ENCODE measurements around the gene SERPINB1.

Gene SERPINB1

DNA sequence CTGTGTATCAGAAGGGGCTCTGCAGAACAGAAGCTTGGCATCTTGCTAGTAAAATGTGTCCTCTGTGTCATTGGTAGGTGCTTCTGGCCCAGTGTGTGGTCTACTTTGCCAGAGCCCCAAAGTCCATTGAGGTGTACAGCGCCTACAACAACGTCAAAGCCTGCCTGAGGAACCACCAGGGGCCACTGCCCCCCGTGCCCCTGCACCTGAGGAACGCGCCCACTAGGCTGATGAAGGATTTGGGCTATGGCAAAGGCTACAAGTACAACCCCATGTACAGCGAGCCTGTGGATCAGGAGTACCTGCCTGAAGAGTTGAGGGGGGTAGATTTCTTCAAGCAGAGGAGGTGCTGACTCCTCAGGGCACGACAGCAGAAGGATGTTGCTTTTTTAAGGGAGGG is 56.7 kb downstream of the SERPINB1 start:
- DNase-seq: no peak
- Histone ChIP-seq H3K79me2 (ENCODE audit: insufficient read depth, low read length) (peaks cover 69% of the 10 kb centered on the region), H3K27me3 (ENCODE audit: insufficient read depth, low read length, poor library complexity) (no peaks in the 10 kb centered on the region), H4K20me1 (ENCODE audit: insufficient read depth, low read length) (peaks cover 42% of the 10 kb centered on the region; the same call in 1 of the 2 replicates), H2AFZ (ENCODE audit: low read depth, low read length) (no peak overlapping the region), H3K9ac (ENCODE audit: low read depth, low read length) (no peak overlapping the region), H3K36me3 (ENCODE audit: insufficient read depth, low read length) (peaks cover 78% of the 10 kb centered on the region), H3K4me3 (ENCODE audit: low read depth in 1 of 2, low read length in 2 of 2) (no peak overlapping the region), H3K4me2 (ENCODE audit: insufficient read depth, low read length) (no peak overlapping the region), H3K4me1 (ENCODE audit: insufficient read depth, low read length) (no peaks in the 10 kb centered on the region), H3K27ac (ENCODE audit: low read length) (no peak overlapping the region), H3K9me3 (ENCODE audit: insufficient read depth, low read length, severe bottlenecking) (no peaks in the 10 kb centered on the region)
- TF ChIP-seq, protein P1, sequence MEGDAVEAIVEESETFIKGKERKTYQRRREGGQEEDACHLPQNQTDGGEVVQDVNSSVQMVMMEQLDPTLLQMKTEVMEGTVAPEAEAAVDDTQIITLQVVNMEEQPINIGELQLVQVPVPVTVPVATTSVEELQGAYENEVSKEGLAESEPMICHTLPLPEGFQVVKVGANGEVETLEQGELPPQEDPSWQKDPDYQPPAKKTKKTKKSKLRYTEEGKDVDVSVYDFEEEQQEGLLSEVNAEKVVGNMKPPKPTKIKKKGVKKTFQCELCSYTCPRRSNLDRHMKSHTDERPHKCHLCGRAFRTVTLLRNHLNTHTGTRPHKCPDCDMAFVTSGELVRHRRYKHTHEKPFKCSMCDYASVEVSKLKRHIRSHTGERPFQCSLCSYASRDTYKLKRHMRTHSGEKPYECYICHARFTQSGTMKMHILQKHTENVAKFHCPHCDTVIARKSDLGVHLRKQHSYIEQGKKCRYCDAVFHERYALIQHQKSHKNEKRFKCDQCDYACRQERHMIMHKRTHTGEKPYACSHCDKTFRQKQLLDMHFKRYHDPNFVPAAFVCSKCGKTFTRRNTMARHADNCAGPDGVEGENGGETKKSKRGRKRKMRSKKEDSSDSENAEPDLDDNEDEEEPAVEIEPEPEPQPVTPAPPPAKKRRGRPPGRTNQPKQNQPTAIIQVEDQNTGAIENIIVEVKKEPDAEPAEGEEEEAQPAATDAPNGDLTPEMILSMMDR (IDR thresholded peaks at IDR 0.05; ENCODE audit: borderline replicate concordance, extremely low read depth, low read length, poor library complexity, severe bottlenecking): no peak
- TF ChIP-seq EZH2 (IDR thresholded peaks at IDR 0.05; ENCODE audit: borderline replicate concordance, low read depth, low read length, severe bottlenecking): no peak
- ATAC-seq (ENCODE audit: insufficient read depth, low read depth): no peak

DNA sequence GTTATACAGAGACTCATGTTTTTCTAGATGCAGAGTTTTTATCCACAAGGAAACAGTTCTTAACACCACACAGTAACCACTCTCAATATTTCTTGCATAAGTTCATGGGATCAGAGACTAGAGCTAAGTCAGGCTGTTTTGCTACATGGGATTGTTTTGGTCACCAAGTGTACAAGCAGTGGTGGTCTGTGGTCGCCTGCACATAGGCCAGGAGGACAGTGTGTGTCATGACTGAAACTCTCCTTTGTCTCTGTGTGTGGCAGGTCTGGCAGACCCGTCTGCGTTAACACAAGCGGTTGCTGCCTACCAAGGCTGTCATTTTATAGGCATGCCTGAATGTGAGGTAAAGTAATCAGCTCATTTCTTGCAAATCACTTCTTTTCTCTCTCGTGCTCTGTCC is 57.6 kb downstream of the SERPINB1 start:
- Histone ChIP-seq H3K27ac (ENCODE audit: low read length) (no peak overlapping the region), H2AFZ (ENCODE audit: low read depth, low read length) (no peak overlapping the region), H3K79me2 (ENCODE audit: insufficient read depth, low read length) (peaks cover 78% of the 10 kb centered on the region), H3K4me3 (ENCODE audit: low read depth in 1 of 2, low read length in 2 of 2) (no peak overlapping the region), H3K4me2 (ENCODE audit: insufficient read depth, low read length) (no peak overlapping the region), H3K9ac (ENCODE audit: low read depth, low read length) (no peak overlapping the region), H4K20me1 (ENCODE audit: insufficient read depth, low read length) (peaks cover 48% of the 10 kb centered on the region), H3K27me3 (ENCODE audit: insufficient read depth, low read length, poor library complexity) (no peaks in the 10 kb centered on the region), H3K9me3 (ENCODE audit: insufficient read depth, low read length, severe bottlenecking) (no peaks in the 10 kb centered on the region), H3K4me1 (ENCODE audit: insufficient read depth, low read length) (no peaks in the 10 kb centered on the region), H3K36me3 (ENCODE audit: insufficient read depth, low read length) (peaks cover 85% of the 10 kb centered on the region)
- no peak for TF ChIP-seq EZH2 (IDR thresholded peaks at IDR 0.05; ENCODE audit: borderline replicate concordance, low read depth, low read length, severe bottlenecking)
- TF ChIP-seq, protein P1 (IDR thresholded peaks at IDR 0.05; ENCODE audit: borderline replicate concordance, extremely low read depth, low read length, poor library complexity, severe bottlenecking): no peak
- DNase-seq: no peak
- no peak for ATAC-seq (ENCODE audit: insufficient read depth, low read depth)

DNA sequence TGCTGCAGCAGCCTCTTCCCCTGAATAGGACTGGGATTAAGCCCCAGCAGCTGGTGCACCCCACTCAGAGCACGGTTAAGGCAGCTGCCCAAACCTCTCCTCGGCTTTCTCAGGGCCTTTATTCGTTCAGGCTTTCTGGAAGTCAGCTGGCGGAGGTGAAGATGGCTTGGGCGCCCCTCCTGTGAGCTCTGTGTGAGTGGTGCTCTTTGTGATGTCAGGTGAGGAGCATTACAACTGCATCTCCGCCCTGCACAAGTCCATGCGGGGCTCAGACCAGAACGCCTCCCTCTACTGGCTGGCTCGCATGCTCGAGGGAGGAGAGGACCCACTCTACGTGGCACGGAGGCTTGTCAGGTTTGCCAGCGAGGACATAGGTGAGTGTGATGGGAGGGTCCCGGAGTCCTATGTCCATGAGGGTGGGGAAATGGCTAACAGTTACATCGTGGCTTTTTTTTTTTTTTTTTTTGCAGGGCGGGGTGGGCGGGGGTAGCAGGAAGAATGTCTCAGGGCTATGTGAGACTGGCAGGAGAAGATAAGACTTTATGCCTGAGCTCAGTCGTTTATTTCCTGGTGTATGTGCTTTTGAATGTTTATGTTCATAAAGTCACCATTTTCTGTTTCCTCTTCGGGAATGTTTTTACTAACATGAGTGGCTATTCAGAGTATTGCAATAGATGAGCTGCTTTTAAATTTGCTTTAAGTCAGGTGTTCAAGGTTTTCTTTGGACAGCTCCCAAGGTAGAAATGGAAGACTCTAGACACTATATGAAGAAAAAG is 58.3 kb downstream of the SERPINB1 start:
- H3K27ac ChIP-seq (ENCODE audit: low read length): no peak overlapping the region
- H3K27me3 ChIP-seq (ENCODE audit: insufficient read depth, low read length, poor library complexity): no peaks in the 10 kb centered on the region
- no peak overlapping the region for H3K4me2 ChIP-seq (ENCODE audit: insufficient read depth, low read length)
- ATAC-seq (ENCODE audit: insufficient read depth, low read depth): no peak
- H3K79me2 ChIP-seq (ENCODE audit: insufficient read depth, low read length): peaks cover 85% of the 10 kb centered on the region
- H3K4me3 ChIP-seq (ENCODE audit: low read depth in 1 of 2, low read length in 2 of 2): no peak overlapping the region
- no peak for TF ChIP-seq EZH2 (IDR thresholded peaks at IDR 0.05; ENCODE audit: borderline replicate concordance, low read depth, low read length, severe bottlenecking)
- TF ChIP-seq, protein P1 (IDR thresholded peaks at IDR 0.05; ENCODE audit: borderline replicate concordance, extremely low read depth, low read length, poor library complexity, severe bottlenecking): peak; percentile 18
- peaks cover 90% of the 10 kb centered on the region for H3K36me3 ChIP-seq (ENCODE audit: insufficient read depth, low read length)
- DNase-seq: no peak
- no peak overlapping the region for H2AFZ ChIP-seq (ENCODE audit: low read depth, low read length)
- no peaks in the 10 kb centered on the region for H3K9me3 ChIP-seq (ENCODE audit: insufficient read depth, low read length, severe bottlenecking)
- peaks cover 55% of the 10 kb centered on the region for H4K20me1 ChIP-seq (ENCODE audit: insufficient read depth, low read length)
- no peak overlapping the region for H3K9ac ChIP-seq (ENCODE audit: low read depth, low read length)
- no peaks in the 10 kb centered on the region for H3K4me1 ChIP-seq (ENCODE audit: insufficient read depth, low read length)
